Measurements from ENCODE around the gene PHACTR4. TPM values are rescaled to one million over a fixed set of nuclear protein-coding genes. Genes with fewer than 3 reads are reported as not detected.
"Not testable (repeated sequence)": the region's sequence is repeated elsewhere in the genome, so short reads cannot be mapped to it uniquely, and the experiment has no call there.

Gene PHACTR4
- total RNA-seq, 1 experiment from 2014 or later = 35.5 TPM

- H3K4me1 Mint-ChIP-seq (ENCODE audit: low read depth, unreplicated experiment) = peaks cover 8% of the 10 kb centered on the region
- no peaks in the 10 kb centered on the region for H3K9me3 Mint-ChIP-seq (ENCODE audit: unreplicated experiment)
- DNase-seq = no peak
- POLR2A ChIA-PET = no interaction called here
- H3K4me3 Mint-ChIP-seq (ENCODE audit: unreplicated experiment) = no peak overlapping the region
- no peak for TF ChIP-seq CTCF (IDR thresholded peaks at IDR 0.05; ENCODE audit: insufficient read depth in 1 of 2, low read depth in 1 of 2, low read length in 1 of 2, severe bottlenecking in 1 of 2, unreplicated experiment in 1 of 2)
- H3K27me3 Mint-ChIP-seq (ENCODE audit: insufficient read depth, unreplicated experiment) = no peaks in the 10 kb centered on the region
- CTCF ChIA-PET = interaction anchor here (0.7 kb wide), 1 partner anchor 117 kb away, joined by 3 read pairs; no protein-coding TSS in a partner anchor
- H3K27me3 ChIP-seq (replicated peaks; ENCODE audit: control insufficient read depth, insufficient read depth, low read length) = no peaks in the 10 kb centered on the region
- no peak overlapping the region for H3K27ac Mint-ChIP-seq (ENCODE audit: unreplicated experiment)
- intact Hi-C loops (cut with micrococcal nuclease; ENCODE audit: unreplicated experiment) = no loop called here
- H3K36me3 Mint-ChIP-seq (ENCODE audit: insufficient read depth, unreplicated experiment) = peaks cover 8% of the 10 kb centered on the region
- H3K4me1 ChIP-seq = peaks cover 8% of the 10 kb centered on the region; the same call in 1 of the 2 replicates
- no peaks in the 10 kb centered on the region for H3K36me3 ChIP-seq (ENCODE audit: control insufficient read depth, insufficient read depth, low read length)
- H3K4me3 ChIP-seq (ENCODE audit: low read depth, low read length) = no peak overlapping the region
- BruUV-seq (replicated peaks) = no TSS peak
- H3K9me3 ChIP-seq = no peaks in the 10 kb centered on the region
These were observed 4.7 kb upstream of the PHACTR4 start for GRCh38 chr1:28364888-28365287.

- no peaks in the 10 kb centered on the region for H3K9me3 ChIP-seq
- no TSS peak for BruUV-seq (replicated peaks)
- H3K27me3 Mint-ChIP-seq (ENCODE audit: insufficient read depth, unreplicated experiment) = no peaks in the 10 kb centered on the region
- no peak for DNase-seq
- intact Hi-C loops (cut with micrococcal nuclease; ENCODE audit: unreplicated experiment) = no loop called here
- TF ChIP-seq CTCF (IDR thresholded peaks at IDR 0.05; ENCODE audit: insufficient read depth in 1 of 2, low read depth in 1 of 2, low read length in 1 of 2, severe bottlenecking in 1 of 2, unreplicated experiment in 1 of 2) = no peak
- CTCF ChIA-PET = no interaction called here
- no peak overlapping the region for H3K4me3 ChIP-seq (ENCODE audit: low read depth, low read length)
- no peaks in the 10 kb centered on the region for H3K27me3 ChIP-seq (replicated peaks; ENCODE audit: control insufficient read depth, insufficient read depth, low read length)
- peaks cover 8% of the 10 kb centered on the region for H3K4me1 Mint-ChIP-seq (ENCODE audit: low read depth, unreplicated experiment)
- H3K9me3 Mint-ChIP-seq (ENCODE audit: unreplicated experiment) = no peaks in the 10 kb centered on the region
- peaks cover 12% of the 10 kb centered on the region for H3K36me3 Mint-ChIP-seq (ENCODE audit: insufficient read depth, unreplicated experiment)
- no peak overlapping the region for H3K4me3 Mint-ChIP-seq (ENCODE audit: unreplicated experiment)
- peaks cover 8% of the 10 kb centered on the region; the same call in 1 of the 2 replicates for H3K4me1 ChIP-seq
- POLR2A ChIA-PET = no interaction called here
- H3K36me3 ChIP-seq (ENCODE audit: control insufficient read depth, insufficient read depth, low read length) = no peaks in the 10 kb centered on the region
- no peak overlapping the region for H3K27ac Mint-ChIP-seq (ENCODE audit: unreplicated experiment)
These were observed 3.7 kb upstream of the PHACTR4 start for GRCh38 chr1:28365864-28366263.

- POLR2A ChIA-PET = not testable (repeated sequence)
- peak overlapping the region; percentile 86 for H3K4me3 Mint-ChIP-seq (ENCODE audit: unreplicated experiment)
These were observed 932 bp upstream of the PHACTR4 start for GRCh38 chr1:28368608-28369007.

More at GRCh38 chr1:28368608-28369007, 932 bp upstream of the PHACTR4 start:
- H3K27me3 ChIP-seq (replicated peaks; ENCODE audit: control insufficient read depth, insufficient read depth, low read length); H3K36me3 ChIP-seq (ENCODE audit: control insufficient read depth, insufficient read depth, low read length); H3K9me3 ChIP-seq; H3K9me3 Mint-ChIP-seq (ENCODE audit: unreplicated experiment); H3K4me3 ChIP-seq (ENCODE audit: low read depth, low read length); H3K27ac Mint-ChIP-seq (ENCODE audit: unreplicated experiment); DNase-seq; BruUV-seq (replicated peaks); H3K4me1 Mint-ChIP-seq (ENCODE audit: low read depth, unreplicated experiment); H3K27me3 Mint-ChIP-seq (ENCODE audit: insufficient read depth, unreplicated experiment); H3K4me1 ChIP-seq: not testable (repeated sequence)
- intact Hi-C loops (cut with micrococcal nuclease; ENCODE audit: unreplicated experiment) = loop anchor here (1.0 kb wide), 1 partner anchor 120 kb away; no protein-coding TSS in a partner anchor
- H3K36me3 Mint-ChIP-seq (ENCODE audit: insufficient read depth, unreplicated experiment) = peaks cover 12% of the 10 kb centered on the region
- CTCF ChIA-PET = interaction anchor here (1.0 to 1.4 kb wide), 2 partner anchors 9 to 120 kb away, joined by 4 to 15 read pairs; no protein-coding TSS in a partner anchor

Data from Caco-2 (cell line).